Measurements from ENCODE around the gene MTARC1. TPM values are rescaled to one million over a fixed set of nuclear protein-coding genes. Genes with fewer than 3 reads are reported as not detected.

MTARC1 gene
- polyA plus RNA-seq, 1 donor (not counting 4 experiments of a cell fraction or from before 2014, with no cell fraction given), result 2.1 TPM

- Histone ChIP-seq H2AFZ (ENCODE audit: control insufficient read depth, low read length) (no peak overlapping the region), H3K9me3 (ENCODE audit: control insufficient read depth, low read depth, low read length) (no peaks in the 10 kb centered on the region), H3K4me2 (ENCODE audit: control insufficient read depth, extremely low read depth, insufficient read depth, low read depth, low read length) (no peak overlapping the region), H3K4me1 (ENCODE audit: control insufficient read depth, extremely low read depth, insufficient read depth, low read length) (peaks cover 9% of the 10 kb centered on the region), H3K36me3 (ENCODE audit: control insufficient read depth in 2 of 2, extremely low read depth in 1 of 2, insufficient read depth in 2 of 2, low read length in 2 of 2) (no peaks in the 10 kb centered on the region), H3K27ac (ENCODE audit: control insufficient read depth, insufficient read depth, low read length) (no peak overlapping the region), H3K4me3 (ENCODE audit: control insufficient read depth in 2 of 3, extremely low read depth in 1 of 3, insufficient read depth in 2 of 3, low read depth in 1 of 3, low read length in 3 of 3) (no peak overlapping the region), H3K9ac (ENCODE audit: control insufficient read depth, extremely low read depth, insufficient read depth, low read length) (no peak overlapping the region), H3K79me2 (ENCODE audit: control insufficient read depth, insufficient read depth, low read length) (no peaks in the 10 kb centered on the region), H3K9me1 (ENCODE audit: control insufficient read depth, extremely low read depth, insufficient read depth, low read length) (no peaks in the 10 kb centered on the region), H4K20me1 (ENCODE audit: control insufficient read depth, extremely low read depth, insufficient read depth, low read length) (no peaks in the 10 kb centered on the region), H3K27me3 (ENCODE audit: control insufficient read depth, extremely low read depth, insufficient read depth, low read length) (no peaks in the 10 kb centered on the region)
- FAIRE-seq (no peak), DNase-seq (ENCODE audit: low read depth, low spot score) (no peak)
- TF ChIP-seq EZH2 (IDR thresholded peaks at IDR 0.05; ENCODE audit: low read length), result no peak
- TF ChIP-seq, protein P1, sequence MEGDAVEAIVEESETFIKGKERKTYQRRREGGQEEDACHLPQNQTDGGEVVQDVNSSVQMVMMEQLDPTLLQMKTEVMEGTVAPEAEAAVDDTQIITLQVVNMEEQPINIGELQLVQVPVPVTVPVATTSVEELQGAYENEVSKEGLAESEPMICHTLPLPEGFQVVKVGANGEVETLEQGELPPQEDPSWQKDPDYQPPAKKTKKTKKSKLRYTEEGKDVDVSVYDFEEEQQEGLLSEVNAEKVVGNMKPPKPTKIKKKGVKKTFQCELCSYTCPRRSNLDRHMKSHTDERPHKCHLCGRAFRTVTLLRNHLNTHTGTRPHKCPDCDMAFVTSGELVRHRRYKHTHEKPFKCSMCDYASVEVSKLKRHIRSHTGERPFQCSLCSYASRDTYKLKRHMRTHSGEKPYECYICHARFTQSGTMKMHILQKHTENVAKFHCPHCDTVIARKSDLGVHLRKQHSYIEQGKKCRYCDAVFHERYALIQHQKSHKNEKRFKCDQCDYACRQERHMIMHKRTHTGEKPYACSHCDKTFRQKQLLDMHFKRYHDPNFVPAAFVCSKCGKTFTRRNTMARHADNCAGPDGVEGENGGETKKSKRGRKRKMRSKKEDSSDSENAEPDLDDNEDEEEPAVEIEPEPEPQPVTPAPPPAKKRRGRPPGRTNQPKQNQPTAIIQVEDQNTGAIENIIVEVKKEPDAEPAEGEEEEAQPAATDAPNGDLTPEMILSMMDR (optimal IDR thresholded peaks at IDR 0.05 in 1 of 3, IDR thresholded peaks at IDR 0.05 in 1 of 3, conservative IDR thresholded peaks at IDR 0.05 in 1 of 3; ENCODE audit: extremely low read depth in 1 of 3, insufficient read depth in 2 of 3, low read length in 3 of 3), result no peak
- dilution Hi-C loops (cut with MboI; ENCODE audit: extremely low pct_ligation_motif_present, low sequenced_read_pairs), result no loop called here
Observed at GRCh38 chr1:220791956-220792355, 5.2 kb downstream of the MTARC1 start.

DNA sequence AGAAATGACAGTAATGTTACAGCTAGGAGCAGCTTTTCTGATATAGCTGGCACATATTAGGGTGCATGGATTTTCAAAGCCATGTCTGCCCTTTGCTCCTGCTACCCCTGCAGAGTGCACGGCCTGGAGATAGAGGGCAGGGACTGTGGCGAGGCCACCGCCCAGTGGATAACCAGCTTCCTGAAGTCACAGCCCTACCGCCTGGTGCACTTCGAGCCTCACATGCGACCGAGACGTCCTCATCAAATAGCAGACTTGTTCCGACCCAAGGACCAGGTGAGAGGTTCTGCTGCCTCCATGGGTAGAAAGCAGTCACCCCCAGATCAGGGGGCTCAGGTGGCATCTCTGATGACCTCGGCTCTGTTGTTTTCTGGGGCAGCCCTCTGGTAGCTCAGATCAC, 9.8 kb downstream of the MTARC1 start:
- Histone ChIP-seq H3K9ac (ENCODE audit: control insufficient read depth, extremely low read depth, insufficient read depth, low read length) (no peak overlapping the region), H3K27me3 (ENCODE audit: control insufficient read depth, extremely low read depth, insufficient read depth, low read length) (no peaks in the 10 kb centered on the region), H3K9me1 (ENCODE audit: control insufficient read depth, extremely low read depth, insufficient read depth, low read length) (no peaks in the 10 kb centered on the region), H3K4me1 (ENCODE audit: control insufficient read depth, extremely low read depth, insufficient read depth, low read length) (peaks cover 11% of the 10 kb centered on the region), H3K36me3 (ENCODE audit: control insufficient read depth in 2 of 2, extremely low read depth in 1 of 2, insufficient read depth in 2 of 2, low read length in 2 of 2) (no peaks in the 10 kb centered on the region), H3K27ac (ENCODE audit: control insufficient read depth, insufficient read depth, low read length) (no peak overlapping the region), H3K79me2 (ENCODE audit: control insufficient read depth, insufficient read depth, low read length) (no peaks in the 10 kb centered on the region), H2AFZ (ENCODE audit: control insufficient read depth, low read length) (no peak overlapping the region), H3K4me3 (ENCODE audit: control insufficient read depth in 2 of 3, extremely low read depth in 1 of 3, insufficient read depth in 2 of 3, low read depth in 1 of 3, low read length in 3 of 3) (no peak overlapping the region), H3K4me2 (ENCODE audit: control insufficient read depth, extremely low read depth, insufficient read depth, low read depth, low read length) (no peak overlapping the region), H4K20me1 (ENCODE audit: control insufficient read depth, extremely low read depth, insufficient read depth, low read length) (no peaks in the 10 kb centered on the region), H3K9me3 (ENCODE audit: control insufficient read depth, low read depth, low read length) (no peaks in the 10 kb centered on the region)
- dilution Hi-C loops (cut with MboI; ENCODE audit: extremely low pct_ligation_motif_present, low sequenced_read_pairs), result no loop called here
- FAIRE-seq (no peak), DNase-seq (ENCODE audit: low read depth, low spot score) (no peak)
- TF ChIP-seq, protein P1 (optimal IDR thresholded peaks at IDR 0.05 in 1 of 3, IDR thresholded peaks at IDR 0.05 in 1 of 3, conservative IDR thresholded peaks at IDR 0.05 in 1 of 3; ENCODE audit: extremely low read depth in 1 of 3, insufficient read depth in 2 of 3, low read length in 3 of 3), result no peak

Measured in keratinocyte (primary cell).